ENCODE results near the gene UGT2B11.
"Not testable (repeated sequence)": the region's sequence is repeated elsewhere in the genome, so short reads cannot be mapped to it uniquely, and the experiment has no call there.

The UGT2B11 gene

DNA sequence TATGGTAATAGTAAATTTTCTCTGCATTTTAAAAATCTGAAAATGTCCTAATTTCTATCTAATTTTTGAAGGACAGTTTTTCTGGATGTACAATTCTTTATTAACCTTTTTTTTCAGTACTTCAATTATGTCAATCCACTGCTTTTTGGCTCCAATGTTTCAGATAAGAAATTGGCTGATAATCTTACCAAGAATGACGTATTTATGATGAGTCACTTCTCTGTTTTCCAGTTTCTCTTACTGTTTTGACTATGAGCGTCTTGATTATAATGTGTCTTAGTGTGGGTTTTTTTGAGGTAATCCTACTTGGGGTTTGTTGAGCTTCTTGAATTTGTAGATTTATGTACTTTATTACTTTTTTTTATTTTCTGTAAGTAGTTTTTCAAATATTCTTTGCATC, 47.2 kb downstream of the UGT2B11 start:
- no peak for DNase-seq

GRCh38 chr4:69166376-69166775, 48.2 kb downstream of the UGT2B11 start:
- DNase-seq, result not testable (repeated sequence)

DNA sequence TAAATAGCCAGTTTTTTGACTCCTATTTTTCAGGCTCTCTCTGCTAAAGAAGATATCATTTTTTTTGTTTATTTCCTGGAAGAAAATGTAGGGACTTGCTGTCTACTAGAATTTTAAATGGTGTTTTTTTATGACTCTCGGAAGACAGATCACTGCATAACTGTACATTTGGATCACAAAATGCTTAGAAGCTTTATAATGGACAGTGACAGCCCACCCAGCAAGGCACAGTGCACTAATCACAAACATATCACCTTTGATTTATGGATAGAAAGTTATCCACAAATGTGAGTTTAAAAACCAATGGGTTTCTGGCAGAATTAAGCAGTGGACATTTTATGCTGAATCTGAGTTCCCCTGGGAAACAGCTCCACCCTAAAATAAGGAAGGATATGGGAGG, 48.8 kb downstream of the UGT2B11 start:
- DNase-seq, result not testable (repeated sequence)

DNA sequence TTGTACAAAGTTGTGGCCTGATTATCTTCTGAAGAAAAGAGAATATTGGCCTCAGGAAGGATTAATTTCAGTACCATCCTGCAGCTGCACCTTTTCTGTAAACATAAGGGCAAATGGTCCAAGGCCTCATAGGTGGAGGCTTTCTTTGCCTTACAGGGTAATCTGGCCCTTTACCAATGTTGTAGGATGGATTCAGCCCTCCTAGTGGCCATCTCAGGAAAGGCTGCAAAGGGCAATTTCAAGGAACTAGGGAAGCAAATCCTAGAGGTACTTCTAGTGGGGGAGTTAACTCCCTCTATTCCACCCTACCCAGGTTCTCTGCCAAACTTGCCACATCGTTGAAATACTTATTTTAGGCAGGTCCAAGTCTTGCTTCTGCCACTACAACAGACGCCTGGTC, 57.6 kb downstream of the UGT2B11 start:
- DNase-seq, result no peak

DNA sequence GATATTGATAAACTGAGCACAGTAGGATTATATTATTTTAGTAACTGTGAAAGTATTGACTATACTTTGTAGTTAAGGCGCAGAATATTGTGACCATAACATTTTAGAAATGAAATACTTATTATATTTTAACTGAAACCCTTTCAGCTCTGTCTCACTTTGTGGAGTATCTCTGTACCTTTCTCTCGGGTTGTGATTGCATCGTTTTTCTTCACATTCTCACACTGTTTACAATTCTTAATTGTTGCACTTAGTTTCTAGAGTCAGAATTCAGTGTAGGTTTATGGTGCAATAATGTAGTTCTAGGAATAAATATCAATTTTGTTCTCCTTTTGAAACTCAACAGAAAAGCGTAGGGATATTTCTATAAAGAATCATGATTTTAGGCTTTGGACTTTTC, 60.5 kb downstream of the UGT2B11 start:
- no peak for DNase-seq
